Measurements from ENCODE around the gene EHBP1.

EHBP1 gene

DNA sequence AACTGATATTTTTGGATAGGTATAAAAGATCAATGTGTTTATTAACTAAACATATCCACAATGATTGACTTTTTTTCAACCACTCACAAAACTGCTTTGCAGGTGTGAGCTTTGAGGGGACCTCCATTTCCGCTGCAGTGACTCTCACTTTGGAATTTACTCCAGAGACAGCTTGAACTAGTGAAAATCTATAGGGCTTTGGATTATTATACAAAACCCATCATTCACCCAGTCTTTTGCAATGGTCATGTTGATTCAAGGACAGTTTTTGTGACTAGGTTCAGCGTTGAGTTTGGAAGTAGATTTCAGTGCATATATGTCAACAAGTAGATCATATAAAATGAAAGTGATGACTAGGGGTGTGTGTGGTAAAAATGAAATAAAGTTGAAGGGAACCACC, 87.7 kb downstream of the EHBP1 start:
- no peaks in the 10 kb centered on the region for H3K9me3 ChIP-seq (ENCODE audit: control insufficient read depth, low read length)
- no peaks in the 10 kb centered on the region for H3K36me3 ChIP-seq (ENCODE audit: control insufficient read depth, insufficient read depth, low read length)
- H3K4me3 ChIP-seq (ENCODE audit: low read depth, low read length), result no peak overlapping the region
- peaks cover 8% of the 10 kb centered on the region for H3K79me2 ChIP-seq
- no peak overlapping the region for H3K27ac ChIP-seq
- no peaks in the 10 kb centered on the region for H3K4me1 ChIP-seq
- H2AFZ ChIP-seq, result no peak overlapping the region
- no peak overlapping the region for H3K9ac ChIP-seq
- no peaks in the 10 kb centered on the region for H3K27me3 ChIP-seq (ENCODE audit: control insufficient read depth, insufficient read depth, low read length)
- TF ChIP-seq, protein P1, sequence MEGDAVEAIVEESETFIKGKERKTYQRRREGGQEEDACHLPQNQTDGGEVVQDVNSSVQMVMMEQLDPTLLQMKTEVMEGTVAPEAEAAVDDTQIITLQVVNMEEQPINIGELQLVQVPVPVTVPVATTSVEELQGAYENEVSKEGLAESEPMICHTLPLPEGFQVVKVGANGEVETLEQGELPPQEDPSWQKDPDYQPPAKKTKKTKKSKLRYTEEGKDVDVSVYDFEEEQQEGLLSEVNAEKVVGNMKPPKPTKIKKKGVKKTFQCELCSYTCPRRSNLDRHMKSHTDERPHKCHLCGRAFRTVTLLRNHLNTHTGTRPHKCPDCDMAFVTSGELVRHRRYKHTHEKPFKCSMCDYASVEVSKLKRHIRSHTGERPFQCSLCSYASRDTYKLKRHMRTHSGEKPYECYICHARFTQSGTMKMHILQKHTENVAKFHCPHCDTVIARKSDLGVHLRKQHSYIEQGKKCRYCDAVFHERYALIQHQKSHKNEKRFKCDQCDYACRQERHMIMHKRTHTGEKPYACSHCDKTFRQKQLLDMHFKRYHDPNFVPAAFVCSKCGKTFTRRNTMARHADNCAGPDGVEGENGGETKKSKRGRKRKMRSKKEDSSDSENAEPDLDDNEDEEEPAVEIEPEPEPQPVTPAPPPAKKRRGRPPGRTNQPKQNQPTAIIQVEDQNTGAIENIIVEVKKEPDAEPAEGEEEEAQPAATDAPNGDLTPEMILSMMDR (IDR thresholded peaks at IDR 0.05), result no peak
- no peak overlapping the region for H3K4me2 ChIP-seq (ENCODE audit: low read length)

DNA sequence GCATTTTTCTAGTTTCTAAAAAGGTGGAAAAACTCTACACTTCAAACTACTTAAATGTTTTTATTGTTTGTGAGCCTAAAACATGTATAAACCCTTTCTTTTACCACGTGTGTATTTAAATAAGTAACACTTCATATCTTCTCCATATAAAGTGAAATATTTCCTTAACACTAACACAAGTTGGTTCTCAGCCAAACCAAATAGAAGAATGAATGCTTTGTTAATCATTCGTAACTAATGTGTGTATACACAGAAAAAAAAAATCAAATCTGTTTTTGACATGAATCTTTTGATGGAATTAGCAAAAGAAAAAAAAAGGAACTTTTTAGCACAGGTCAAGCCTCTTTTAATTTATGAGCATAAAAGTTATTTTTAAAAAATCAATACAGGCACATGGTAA, 89.3 kb downstream of the EHBP1 start:
- H3K27me3 ChIP-seq (ENCODE audit: control insufficient read depth, insufficient read depth, low read length), result no peaks in the 10 kb centered on the region
- no peak overlapping the region for H3K4me2 ChIP-seq (ENCODE audit: low read length)
- TF ChIP-seq, protein P1 (IDR thresholded peaks at IDR 0.05), result no peak
- H3K9me3 ChIP-seq (ENCODE audit: control insufficient read depth, low read length), result no peaks in the 10 kb centered on the region
- H3K4me1 ChIP-seq, result no peaks in the 10 kb centered on the region
- no peak overlapping the region for H3K9ac ChIP-seq
- H3K36me3 ChIP-seq (ENCODE audit: control insufficient read depth, insufficient read depth, low read length), result no peaks in the 10 kb centered on the region
- H3K79me2 ChIP-seq, result peaks cover 8% of the 10 kb centered on the region
- no peak overlapping the region for H3K27ac ChIP-seq
- no peak overlapping the region for H3K4me3 ChIP-seq (ENCODE audit: low read depth, low read length)
- no peak overlapping the region for H2AFZ ChIP-seq

DNA sequence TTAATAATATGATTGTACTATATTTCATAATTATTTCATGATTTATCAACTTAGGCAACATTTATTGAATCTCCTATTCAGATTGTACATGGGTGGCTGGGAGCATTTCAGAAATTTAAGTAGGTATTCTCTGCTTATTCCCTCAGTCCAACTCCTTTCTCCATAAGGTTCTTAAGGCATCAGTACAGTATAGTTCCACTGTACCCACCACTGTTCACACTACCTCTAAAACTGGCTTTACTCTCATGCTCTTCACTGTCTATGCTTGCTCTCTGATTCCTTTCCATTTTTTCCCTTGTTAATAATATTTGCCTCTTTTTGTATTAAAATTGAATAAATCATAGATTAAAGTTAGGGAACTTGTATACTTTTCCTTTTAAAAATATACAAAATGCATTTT, 89.8 kb downstream of the EHBP1 start:
- TF ChIP-seq, protein P1 (IDR thresholded peaks at IDR 0.05), result no peak
- H3K9ac ChIP-seq, result no peak overlapping the region
- no peak overlapping the region for H3K4me3 ChIP-seq (ENCODE audit: low read depth, low read length)
- no peak overlapping the region for H3K4me2 ChIP-seq (ENCODE audit: low read length)
- no peaks in the 10 kb centered on the region for H3K36me3 ChIP-seq (ENCODE audit: control insufficient read depth, insufficient read depth, low read length)
- H3K9me3 ChIP-seq (ENCODE audit: control insufficient read depth, low read length), result no peaks in the 10 kb centered on the region
- H3K79me2 ChIP-seq, result peaks cover 8% of the 10 kb centered on the region
- H3K4me1 ChIP-seq, result no peaks in the 10 kb centered on the region
- H3K27me3 ChIP-seq (ENCODE audit: control insufficient read depth, insufficient read depth, low read length), result no peaks in the 10 kb centered on the region
- H2AFZ ChIP-seq, result no peak overlapping the region
- H3K27ac ChIP-seq, result no peak overlapping the region

DNA sequence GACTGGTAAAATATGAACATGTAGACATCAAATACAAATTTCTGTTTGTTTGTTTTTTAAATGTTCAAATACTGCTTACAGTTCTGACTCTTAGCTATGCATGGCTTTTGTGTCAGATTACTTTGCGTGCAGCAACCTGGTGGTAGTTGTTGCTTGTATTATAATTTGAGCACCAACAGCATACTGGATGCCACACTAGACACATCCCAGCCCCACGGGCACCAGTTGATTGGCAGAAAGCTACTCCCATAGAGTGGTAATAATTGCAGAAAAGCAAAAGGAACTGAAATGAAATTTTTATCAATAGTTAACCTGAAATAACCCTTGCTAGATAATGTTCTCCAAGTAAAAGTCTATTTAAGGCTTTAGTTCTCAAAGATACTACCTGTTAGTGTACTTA, 91.6 kb downstream of the EHBP1 start:
- H3K27me3 ChIP-seq (ENCODE audit: control insufficient read depth, insufficient read depth, low read length), result no peaks in the 10 kb centered on the region
- H3K79me2 ChIP-seq, result peaks cover 8% of the 10 kb centered on the region
- no peak overlapping the region for H3K4me3 ChIP-seq (ENCODE audit: low read depth, low read length)
- no peaks in the 10 kb centered on the region for H3K9me3 ChIP-seq (ENCODE audit: control insufficient read depth, low read length)
- TF ChIP-seq, protein P1 (IDR thresholded peaks at IDR 0.05), result no peak
- H3K4me1 ChIP-seq, result no peaks in the 10 kb centered on the region
- H2AFZ ChIP-seq, result no peak overlapping the region
- no peaks in the 10 kb centered on the region for H3K36me3 ChIP-seq (ENCODE audit: control insufficient read depth, insufficient read depth, low read length)
- H3K4me2 ChIP-seq (ENCODE audit: low read length), result no peak overlapping the region
- no peak overlapping the region for H3K27ac ChIP-seq
- no peak overlapping the region for H3K9ac ChIP-seq

DNA sequence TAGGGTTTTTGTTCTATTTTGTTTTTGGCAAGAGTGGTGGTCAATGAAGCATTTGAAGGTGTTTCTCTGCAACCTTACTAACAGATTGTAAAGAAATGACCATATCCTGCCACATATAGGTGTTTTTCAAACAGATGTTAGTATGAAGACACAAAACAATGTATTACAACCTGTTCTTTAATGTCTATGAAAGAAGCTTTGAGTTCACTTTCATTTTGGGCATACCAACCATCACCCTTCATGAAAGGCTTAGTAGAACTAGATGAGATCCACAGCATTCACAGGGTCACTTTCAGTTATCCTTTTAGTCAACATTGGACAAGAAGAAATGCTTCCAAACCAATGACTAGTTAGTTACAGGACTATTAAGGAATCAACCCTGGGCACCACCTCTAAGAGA, 95.1 kb downstream of the EHBP1 start:
- H3K79me2 ChIP-seq, result peaks cover 6% of the 10 kb centered on the region
- no peak overlapping the region for H3K4me2 ChIP-seq (ENCODE audit: low read length)
- H3K36me3 ChIP-seq (ENCODE audit: control insufficient read depth, insufficient read depth, low read length), result no peaks in the 10 kb centered on the region
- no peak overlapping the region for H2AFZ ChIP-seq
- H3K9me3 ChIP-seq (ENCODE audit: control insufficient read depth, low read length), result no peaks in the 10 kb centered on the region
- H3K9ac ChIP-seq, result no peak overlapping the region
- H3K4me1 ChIP-seq, result no peaks in the 10 kb centered on the region
- no peak overlapping the region for H3K27ac ChIP-seq
- H3K4me3 ChIP-seq (ENCODE audit: low read depth, low read length), result no peak overlapping the region
- TF ChIP-seq, protein P1 (IDR thresholded peaks at IDR 0.05), result no peak
- H3K27me3 ChIP-seq (ENCODE audit: control insufficient read depth, insufficient read depth, low read length), result no peaks in the 10 kb centered on the region

Measured in parathyroid adenoma (tissue), 2 donors.